Central memory CD4-positive, alpha-beta T cell (primary cell): ENCODE data around the gene ELANE.
"Not testable (repeated sequence)": the region's sequence is repeated elsewhere in the genome, so short reads cannot be mapped to it uniquely, and the experiment has no call there.

ENCODE experiments used
- DNase-seq: peaks from one replicate; pipeline ENCODE4 v3.0.0; 2022

ELANE gene

GRCh38 chr19:881385-882071, 29.4 kb downstream of the ELANE start:
- no peak for DNase-seq

GRCh38 chr19:882871-883497, 30.9 kb downstream of the ELANE start:
- no peak for DNase-seq

GRCh38 chr19:883661-884211, 31.6 kb downstream of the ELANE start:
- DNase-seq: no peak

DNA sequence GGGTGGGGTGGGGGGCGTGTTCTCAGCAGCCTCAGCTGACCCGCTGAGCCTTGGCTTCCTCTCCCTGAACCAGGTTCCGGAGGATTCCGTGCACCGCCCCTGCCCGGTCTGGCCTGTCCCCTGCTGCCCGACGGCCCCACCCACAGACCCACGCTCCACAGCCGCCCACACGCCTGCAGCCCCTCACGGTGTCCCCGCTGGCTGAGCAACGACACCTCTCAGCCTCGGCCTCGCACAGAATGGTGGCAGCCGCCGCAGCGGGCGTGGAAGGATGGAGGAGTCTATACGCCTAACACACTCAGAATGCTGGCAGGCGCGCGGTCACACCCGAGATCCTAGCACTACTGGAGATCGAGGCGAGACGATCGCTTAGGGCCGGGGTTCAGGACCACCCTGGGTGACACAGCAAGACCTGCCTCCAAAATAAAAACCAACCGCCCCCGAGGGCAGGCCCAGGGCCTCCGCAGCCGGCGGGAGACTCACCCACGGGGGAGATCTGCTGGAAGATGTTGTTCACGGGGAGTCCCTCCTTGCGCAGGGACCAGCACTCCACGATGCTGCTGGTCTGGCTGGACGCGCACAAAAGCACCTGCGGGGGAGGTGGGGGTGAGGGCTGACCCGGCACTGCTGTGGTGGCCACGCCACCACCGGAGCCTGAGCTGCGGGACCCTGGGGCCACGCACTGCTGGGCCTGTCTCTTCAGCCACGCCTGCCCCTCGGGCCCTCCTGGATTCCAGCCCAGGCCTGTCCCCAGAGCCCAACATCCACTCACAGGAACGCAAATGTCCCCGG, 32.5 kb downstream of the ELANE start:
- no peak for DNase-seq

GRCh38 chr19:885536-886224, 33.6 kb downstream of the ELANE start:
- no peak for DNase-seq

DNA sequence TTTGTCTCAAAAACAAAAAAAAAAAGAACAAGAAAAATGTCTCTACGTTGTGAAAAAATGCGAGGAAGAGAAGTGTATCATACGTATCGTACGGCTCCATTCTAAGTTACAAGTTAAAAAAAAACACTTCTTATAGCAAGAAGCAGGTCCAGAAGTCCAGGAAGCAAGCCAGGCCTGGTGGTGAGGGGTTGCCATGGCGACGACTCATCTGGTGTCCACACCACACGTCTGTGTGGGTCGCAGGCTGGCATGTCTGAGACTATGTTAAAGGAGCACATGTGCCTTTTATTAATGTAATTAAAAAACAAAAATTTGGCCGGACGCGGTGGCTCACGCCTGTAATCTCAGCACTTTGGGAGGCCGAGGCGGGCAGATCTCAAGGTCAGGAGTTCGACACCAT, 35.0 kb downstream of the ELANE start:
- no peak for DNase-seq

DNA sequence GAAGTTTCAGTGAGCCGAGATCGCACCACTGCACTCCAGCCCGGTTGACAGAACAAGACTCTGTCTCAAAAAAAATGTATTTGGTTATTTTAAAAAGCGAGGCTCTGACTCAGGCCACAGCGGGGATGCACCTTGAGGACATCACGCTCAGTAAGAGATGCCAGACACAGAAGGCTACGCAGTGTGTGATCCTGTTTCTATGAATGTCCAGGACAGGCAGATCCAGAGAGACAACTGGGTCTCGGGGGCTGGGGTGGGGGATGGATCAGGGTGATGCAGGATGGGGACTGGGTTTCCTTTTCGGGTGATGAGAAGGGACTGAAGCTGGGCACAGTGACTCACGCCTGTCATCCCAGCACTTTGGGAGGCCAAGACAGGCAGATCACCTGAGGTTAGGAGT, 35.5 kb downstream of the ELANE start:
- DNase-seq: no peak

DNA sequence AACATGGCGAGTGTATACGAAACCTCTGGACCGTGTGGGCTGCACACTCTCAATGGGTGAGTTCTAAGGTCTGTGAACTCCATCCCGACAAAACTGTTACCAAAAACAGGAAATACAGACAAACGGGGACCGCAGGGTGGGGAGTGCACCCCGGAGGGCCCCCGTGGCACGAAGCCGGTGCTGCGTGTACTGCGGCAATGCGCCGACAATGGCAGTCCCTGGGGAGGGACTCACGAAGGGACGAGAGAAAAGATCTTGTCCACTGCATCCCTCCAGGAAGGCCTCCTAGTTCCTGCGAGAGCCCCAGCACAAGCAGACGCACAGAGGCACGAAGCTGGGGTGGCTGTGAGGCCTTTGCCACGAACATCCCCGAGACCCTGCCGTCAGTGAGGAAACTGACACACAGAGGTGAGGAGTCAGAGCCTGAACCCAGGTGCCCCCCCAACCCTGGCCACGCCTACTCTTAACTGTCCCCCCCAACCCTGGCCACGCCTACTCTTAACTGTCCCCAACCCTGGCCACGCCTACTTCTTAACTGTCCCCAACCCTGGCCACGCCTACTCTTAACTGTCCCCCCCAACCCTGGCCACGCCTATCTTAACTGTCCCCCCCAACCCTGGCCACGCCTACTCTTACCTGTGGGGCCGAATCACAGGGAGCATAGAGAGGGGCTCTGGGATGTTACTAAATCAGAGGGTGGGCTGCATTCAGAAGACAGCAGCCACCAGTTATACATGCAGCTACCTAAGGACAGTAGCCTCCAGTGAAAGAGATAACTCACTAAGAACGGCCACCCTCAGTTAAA, 36.7 kb downstream of the ELANE start:
- DNase-seq: no peak

GRCh38 chr19:889662-890295, 37.7 kb downstream of the ELANE start:
- DNase-seq: no peak

- no peak for DNase-seq
Observed at GRCh38 chr19:890831-891230, 38.7 kb downstream of the ELANE start.

DNA sequence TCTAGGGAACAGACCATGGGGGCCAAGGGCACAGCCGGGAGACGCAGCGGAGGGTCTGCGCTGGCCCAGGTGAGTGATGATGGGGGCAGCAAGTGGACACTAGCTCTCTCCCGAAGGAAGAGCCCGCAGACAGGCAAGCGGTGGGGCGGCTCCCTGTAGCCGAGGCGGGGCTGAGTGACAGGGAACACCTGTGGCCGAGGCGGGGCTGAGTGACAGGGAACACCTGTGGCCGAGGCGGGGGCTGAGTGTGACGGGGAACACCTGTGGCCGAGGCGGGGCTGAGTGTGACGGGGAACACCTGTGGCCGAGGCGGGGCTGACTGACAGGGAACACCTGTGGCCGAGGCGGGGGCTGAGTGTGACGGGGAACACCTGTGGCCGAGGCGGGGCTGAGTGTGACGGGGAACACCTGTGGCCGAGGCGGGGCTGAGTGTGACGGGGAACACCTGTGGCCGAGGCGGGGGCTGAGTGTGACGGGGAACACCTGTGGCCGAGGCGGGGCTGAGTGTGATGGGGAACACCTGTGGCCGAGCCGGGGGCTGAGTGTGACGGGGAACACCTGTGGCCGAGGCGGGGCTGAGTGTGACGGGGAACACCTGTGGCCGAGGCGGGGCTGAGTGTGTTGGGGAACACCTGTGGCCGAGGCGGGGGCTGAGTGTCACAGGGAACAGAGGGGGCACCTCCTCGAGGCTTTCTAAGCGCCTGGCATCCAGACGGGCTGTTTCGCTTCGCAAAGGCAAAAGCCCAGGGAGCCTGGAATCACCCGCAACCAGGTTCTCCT, 39.5 kb downstream of the ELANE start:
- not testable (repeated sequence) for DNase-seq

- no peak for DNase-seq
Observed at GRCh38 chr19:892243-892893, 40.3 kb downstream of the ELANE start.

GRCh38 chr19:892894-893689, 41.0 kb downstream of the ELANE start, which contains the start of the genes MED16 and RNU6-9:
Gene MED16 (minus strand): TSS chr19:893187. CDS start chr19:891131, 2,056 bp downstream.
Gene RNU6-9 (plus strand): TSS chr19:893484.
- DNase-seq: peak; percentile 94

DNA sequence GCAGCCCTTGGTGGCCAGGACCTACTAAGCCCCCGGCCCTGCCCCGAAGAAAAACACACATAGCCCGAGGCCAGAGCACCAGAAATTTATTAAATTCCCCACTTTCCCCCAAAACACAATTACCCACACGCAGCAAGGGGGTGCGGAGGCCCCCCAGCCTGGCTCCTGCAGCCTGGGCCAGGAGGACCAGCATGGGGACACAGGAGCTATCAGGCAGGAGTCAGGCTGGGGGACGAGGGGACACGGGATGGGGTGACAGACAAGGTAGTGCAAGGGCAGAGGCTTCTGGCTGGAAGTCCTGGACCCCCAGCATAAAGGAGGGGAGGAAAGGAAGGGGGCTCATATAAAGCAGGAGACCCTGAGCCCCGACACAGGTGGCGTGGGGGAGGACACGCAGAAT, 44.3 kb downstream of the ELANE start:
- DNase-seq: no peak

GRCh38 chr19:896999-897398, 44.9 kb downstream of the ELANE start:
- DNase-seq: no peak

DNA sequence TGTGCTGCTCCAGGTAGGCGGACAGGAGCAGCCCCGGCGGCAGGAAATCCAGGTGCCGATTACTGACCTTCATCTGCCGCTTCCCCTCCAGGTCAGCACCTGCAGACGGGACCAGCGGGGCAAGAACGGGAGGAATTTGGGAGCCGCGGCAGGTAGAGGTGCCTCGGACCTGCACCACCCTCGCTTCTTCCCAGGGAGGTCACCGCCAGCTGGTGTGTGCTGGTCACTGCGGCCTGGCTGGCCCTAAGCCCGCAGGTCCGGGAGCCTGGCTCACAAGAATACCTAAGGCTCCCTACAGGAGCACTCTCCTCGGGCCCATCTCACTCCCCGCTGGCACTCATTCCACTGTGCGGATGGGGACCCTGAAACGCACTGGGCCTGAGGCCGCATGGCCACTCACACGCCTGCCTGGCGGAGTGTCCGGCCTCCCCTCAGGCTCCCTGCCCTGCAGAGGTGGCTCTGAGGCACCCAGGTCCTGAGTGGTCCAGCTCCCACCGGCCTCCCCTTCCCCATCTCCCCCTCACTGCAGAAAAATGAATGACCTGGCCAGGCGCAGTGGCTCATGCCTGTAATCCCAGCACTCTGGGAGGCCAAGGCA, 45.4 kb downstream of the ELANE start:
- no peak for DNase-seq

DNA sequence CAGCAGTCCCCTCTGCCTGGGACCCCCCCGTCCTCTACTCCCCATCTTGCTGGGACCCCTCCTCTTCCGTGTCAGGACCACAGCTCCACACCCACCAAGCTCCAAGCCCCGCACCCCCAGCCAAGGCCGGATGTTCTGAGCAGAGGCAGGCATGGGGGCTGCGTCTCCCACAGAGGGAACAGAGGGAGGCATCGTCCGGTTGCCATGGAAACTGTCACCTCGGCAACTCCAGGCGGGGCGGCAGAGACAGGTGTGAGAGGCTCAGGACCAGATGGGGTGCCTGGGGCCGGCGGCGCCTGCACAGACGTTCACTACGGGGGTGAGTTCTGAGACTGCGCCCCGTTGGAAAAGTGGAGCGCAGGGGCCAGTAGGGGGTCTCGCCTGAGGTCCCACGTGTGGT, 46.6 kb downstream of the ELANE start:
- no peak for DNase-seq

- DNase-seq: no peak
Observed at GRCh38 chr19:899336-900042, 47.4 kb downstream of the ELANE start.
